WERI-Rb-1 (cell line): ENCODE measurements around the gene LMAN1.
A peak's percentile ranks its signal among the peaks of the same experiment; 100 is the strongest.

Experiments
- DNase-seq: peaks from one replicate; pipeline ENCODE4 v3.0.0-alpha.2; 2020
- H3K27ac ChIP-seq: fragments of 250-450 bp; sonication (Bioruptor Pico); 2 replicates; pipeline ENCODE4 v1.5.1; 2020; ENCODE audit warnings: mild to moderate bottlenecking, moderate library complexity
- H3K27me3 ChIP-seq: fragments of 250-450 bp; sonication (Bioruptor Pico); 2 replicates; pipeline ENCODE4 v1.5.1; 2021; ENCODE audit warnings: mild to moderate bottlenecking, low read depth, moderate library complexity; ENCODE audit not compliant: insufficient read depth, severe bottlenecking
- H3K36me3 ChIP-seq: fragments of 250-450 bp; sonication (Bioruptor Pico); 2 replicates; pipeline ENCODE4 v1.5.1; 2020; ENCODE audit warnings: mild to moderate bottlenecking, moderate library complexity
- H3K4me3 ChIP-seq: 2 replicates; pipeline ENCODE4 v1.5.1; 2011; ENCODE audit warnings: low read depth, mild to moderate bottlenecking, control low read depth, low read length
- H3K9me3 ChIP-seq: fragments of 250-450 bp; sonication (Bioruptor Pico); 2 replicates; pipeline ENCODE4 v1.5.1; 2021; ENCODE audit warnings: mild to moderate bottlenecking, moderate library complexity; ENCODE audit not compliant: severe bottlenecking
- CTCF ChIP-seq: IDR thresholded peaks from 2 replicates; pipeline ENCODE4 v1.5.1; 2011; ENCODE audit warnings: low read depth, mild to moderate bottlenecking, control low read depth, inconsistent platforms, low read length

Gene LMAN1

GRCh38 chr18:59388817-59389216, 29.8 kb upstream of the LMAN1 start:
- no peaks in the 10 kb centered on the region for H3K36me3 ChIP-seq
- no peak for TF ChIP-seq CTCF
- H3K4me3 ChIP-seq: no peak overlapping the region
- H3K27ac ChIP-seq: no peak overlapping the region
- no peaks in the 10 kb centered on the region for H3K27me3 ChIP-seq
- DNase-seq: no peak
- H3K9me3 ChIP-seq: no peaks in the 10 kb centered on the region

- no peaks in the 10 kb centered on the region for H3K27me3 ChIP-seq
- no peak overlapping the region for H3K27ac ChIP-seq
- no peak overlapping the region for H3K4me3 ChIP-seq
- no peak for DNase-seq
- no peaks in the 10 kb centered on the region for H3K36me3 ChIP-seq
- H3K9me3 ChIP-seq: no peaks in the 10 kb centered on the region
- no peak for TF ChIP-seq CTCF
Measured at GRCh38 chr18:59387687-59388565, 28.9 kb upstream of the LMAN1 start.

- Histone ChIP-seq H3K9me3 (no peaks in the 10 kb centered on the region), H3K27ac (no peak overlapping the region), H3K4me3 (no peak overlapping the region), H3K27me3 (no peaks in the 10 kb centered on the region), H3K36me3 (no peaks in the 10 kb centered on the region)
- no peak for DNase-seq
- TF ChIP-seq CTCF: no peak
Measured at GRCh38 chr18:59386909-59387686, 28.0 kb upstream of the LMAN1 start.

- Histone ChIP-seq H3K36me3 (no peaks in the 10 kb centered on the region), H3K27me3 (no peaks in the 10 kb centered on the region), H3K4me3 (no peak overlapping the region), H3K27ac (no peak overlapping the region; the same call in 1 of the 2 replicates), H3K9me3 (no peaks in the 10 kb centered on the region)
- no peak for TF ChIP-seq CTCF
- no peak for DNase-seq
Measured at GRCh38 chr18:59385191-59385590, 26.1 kb upstream of the LMAN1 start.

- H3K27ac ChIP-seq: peak overlapping the region; percentile 70
- TF ChIP-seq CTCF: no peak
- no peaks in the 10 kb centered on the region for H3K27me3 ChIP-seq
- peak; percentile 98 for DNase-seq
- no peak overlapping the region for H3K4me3 ChIP-seq
- no peaks in the 10 kb centered on the region for H3K9me3 ChIP-seq
- no peaks in the 10 kb centered on the region for H3K36me3 ChIP-seq
Measured at GRCh38 chr18:59383851-59384250, 24.8 kb upstream of the LMAN1 start.
